Esophagus squamous epithelium (tissue), 5 donors: Measurements from ENCODE around the gene PLEKHG3. TPM values are rescaled to one million over a fixed set of nuclear protein-coding genes. Genes with fewer than 3 reads are reported as not detected.
"Not testable (repeated sequence)": the region's sequence is repeated elsewhere in the genome, so short reads cannot be mapped to it uniquely, and the experiment has no call there.

Experiments used
- DNase-seq: peaks from one replicate; lab custom pipeline; 2025; lab: John Stamatoyannopoulos, UW
- H3K27ac ChIP-seq, 4 donors: fragments of 200-600 bp; sonication (generic); one replicate each; pipeline ENCODE4 v1.5.1; 2016 to 2019; ENCODE audit warnings: mild to moderate bottlenecking in 1 of 4
- H3K27me3 ChIP-seq, 4 donors: fragments of 200-600 bp; sonication (generic); 1 replicate in 3 of 4; 2 replicates in 1 of 4; pipeline versions ENCODE4 v1.5.1 to v1.6.0; 2017 to 2021; ENCODE audit warnings: antibody characterized with exemption in 1 of 4
- H3K36me3 ChIP-seq, 3 donors: fragments of 200-600 bp; sonication (generic); one replicate each; pipeline ENCODE4 v1.5.1; 2016 to 2019
- H3K4me1 ChIP-seq, 3 donors: fragments of 200-600 bp; sonication (generic); one replicate each; pipeline ENCODE4 v1.5.1; 2017 to 2019
- H3K4me3 ChIP-seq, 4 donors: fragments of 200-600 bp; sonication (generic); 1 replicate in 3 of 4; 2 replicates in 1 of 4; pipeline ENCODE4 v1.5.1; 2016 to 2019; ENCODE audit warnings: mild to moderate bottlenecking in 2 of 4, moderate library complexity in 1 of 4
- H3K9me3 ChIP-seq, 3 donors: fragments of 200-600 bp; sonication (generic); one replicate each; pipeline ENCODE4 v1.5.1; 2016 to 2019
- POLR2A ChIP-seq, 4 donors: fragments of 450-650 bp; IDR thresholded peaks; one replicate each; pipeline ENCODE4 v1.6.1; 2017; ENCODE audit warnings: antibody characterized with exemption in 4 of 4, mild to moderate bottlenecking in 4 of 4, moderate library complexity in 3 of 4
- WGBS, 2 donors: methylation state at CpG; one replicate each; pipeline ENCODE4 v1.1.5; 2018; 5-methylcytosine and 5-hydroxymethylcytosine counted together
- intact Hi-C: fragments of 100-400 bp; cut with DNase I; formaldehyde crosslinking; loops from one replicate; pipeline ENCODE4 v1.15.0; 2022
- total RNA-seq, 4 donors: library from RNA; depleted of rRNA; stranded (reverse); fragments of >200 nt; gene quantifications; one replicate each; pipeline ENCODE4 v1.1.0, GENCODE V29; 2016
- TF ChIP-seq, protein P1 (sequence below), 6 experiments: fragments of 450-650 bp in 4 of 6; fragments of 200-600 bp in 2 of 6; sonication (generic) in 2 of 6; IDR thresholded peaks; one replicate each; pipeline ENCODE4 v1.5.1; 2016 to 2019; ENCODE audit warnings: antibody characterized with exemption in 6 of 6, mild to moderate bottlenecking in 4 of 6, moderate library complexity in 4 of 6
- donor health status: DM: yes; HTN: yes; CAD: no.

Gene PLEKHG3
- total RNA-seq, 4 donors from 2014 or later = 44.6 to 87.8 (median 60.8) TPM

DNA sequence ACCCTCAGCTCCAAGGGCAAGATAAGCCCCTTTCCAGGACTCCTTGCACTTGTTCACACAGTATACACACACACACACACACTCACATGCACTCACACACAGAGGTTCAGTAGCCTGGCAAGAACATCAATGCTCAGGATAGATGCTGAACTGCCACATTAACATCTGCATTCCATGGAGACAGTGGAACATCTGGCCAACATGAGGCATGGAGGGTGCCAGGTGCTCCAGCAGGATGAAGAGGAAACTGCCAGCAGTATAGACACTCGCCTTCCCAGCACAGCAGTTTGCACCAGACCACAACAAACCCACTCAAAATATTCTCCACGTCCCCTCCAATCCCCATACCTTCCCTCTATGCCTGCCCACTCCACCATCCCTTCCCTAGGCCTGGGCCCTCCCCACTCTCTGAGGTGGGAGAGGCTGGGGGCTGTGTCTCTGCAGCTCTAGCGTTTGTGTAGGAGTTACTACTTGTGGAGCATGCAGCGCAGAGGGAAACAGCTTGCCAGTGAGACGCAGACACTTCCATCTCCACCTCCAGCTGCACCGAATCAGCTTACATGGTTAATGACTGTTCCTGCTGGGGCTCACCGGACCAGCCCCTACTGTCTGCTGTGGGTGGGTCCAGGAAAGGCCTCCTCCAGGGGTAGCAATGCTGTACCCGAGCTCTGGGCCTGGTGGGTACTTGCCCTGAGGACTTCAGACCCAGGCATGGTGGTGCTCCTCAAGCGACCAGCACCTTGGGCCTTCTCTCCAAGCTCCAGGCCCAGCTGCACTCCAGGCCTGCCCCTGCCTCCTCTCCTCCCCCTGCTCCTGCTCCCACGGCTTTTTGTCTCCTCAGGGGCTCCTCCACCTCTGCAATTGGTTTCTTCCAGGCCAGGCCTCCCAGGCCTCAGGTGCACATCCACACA, 18.6 kb upstream of the PLEKHG3 start:
- TF ChIP-seq POLR2A (IDR thresholded peaks at IDR 0.05) = no peak
- TF ChIP-seq, protein P1, sequence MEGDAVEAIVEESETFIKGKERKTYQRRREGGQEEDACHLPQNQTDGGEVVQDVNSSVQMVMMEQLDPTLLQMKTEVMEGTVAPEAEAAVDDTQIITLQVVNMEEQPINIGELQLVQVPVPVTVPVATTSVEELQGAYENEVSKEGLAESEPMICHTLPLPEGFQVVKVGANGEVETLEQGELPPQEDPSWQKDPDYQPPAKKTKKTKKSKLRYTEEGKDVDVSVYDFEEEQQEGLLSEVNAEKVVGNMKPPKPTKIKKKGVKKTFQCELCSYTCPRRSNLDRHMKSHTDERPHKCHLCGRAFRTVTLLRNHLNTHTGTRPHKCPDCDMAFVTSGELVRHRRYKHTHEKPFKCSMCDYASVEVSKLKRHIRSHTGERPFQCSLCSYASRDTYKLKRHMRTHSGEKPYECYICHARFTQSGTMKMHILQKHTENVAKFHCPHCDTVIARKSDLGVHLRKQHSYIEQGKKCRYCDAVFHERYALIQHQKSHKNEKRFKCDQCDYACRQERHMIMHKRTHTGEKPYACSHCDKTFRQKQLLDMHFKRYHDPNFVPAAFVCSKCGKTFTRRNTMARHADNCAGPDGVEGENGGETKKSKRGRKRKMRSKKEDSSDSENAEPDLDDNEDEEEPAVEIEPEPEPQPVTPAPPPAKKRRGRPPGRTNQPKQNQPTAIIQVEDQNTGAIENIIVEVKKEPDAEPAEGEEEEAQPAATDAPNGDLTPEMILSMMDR (IDR thresholded peaks at IDR 0.05) = no peak
- no peak for DNase-seq
- H3K4me3 ChIP-seq = no peak overlapping the region
- H3K27me3 ChIP-seq = no peaks in the 10 kb centered on the region
- intact Hi-C loops = no loop called here
- peaks cover 27 to 54% (median 30%) of the 10 kb centered on the region in 3 donors for H3K4me1 ChIP-seq
- WGBS, 2 donors = 72 to 82% methylated on average over 3 to 8 of the region's 10 CpGs
- no peak overlapping the region for H3K27ac ChIP-seq
- no peaks in the 10 kb centered on the region for H3K9me3 ChIP-seq
- no peaks in the 10 kb centered on the region for H3K36me3 ChIP-seq

DNA sequence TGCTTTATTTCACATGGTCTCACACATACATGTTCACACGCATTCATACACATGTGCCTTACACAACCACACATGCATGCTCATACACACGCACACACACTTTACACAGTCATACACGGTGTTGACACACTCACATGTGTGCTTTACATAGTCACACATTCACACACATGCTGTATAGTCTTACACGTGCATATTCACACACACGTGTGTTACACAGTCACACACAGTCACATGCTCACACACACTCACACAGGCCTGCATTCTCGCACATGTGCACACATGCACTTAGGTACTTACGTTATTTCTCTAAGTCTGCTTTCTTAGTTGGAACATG, 18.0 kb upstream of the PLEKHG3 start:
- Histone ChIP-seq H3K27ac (no peak overlapping the region), H3K36me3 (no peaks in the 10 kb centered on the region), H3K4me1 (peaks cover 22 to 47% (median 24%) of the 10 kb centered on the region in 3 donors), H3K4me3 (no peak overlapping the region), H3K9me3 (no peaks in the 10 kb centered on the region), H3K27me3 (no peaks in the 10 kb centered on the region)
- TF ChIP-seq POLR2A (IDR thresholded peaks at IDR 0.05) = no peak
- DNase-seq = no peak
- intact Hi-C loops = no loop called here
- 72 to 87% methylated on average over 7 of the region's 7 CpGs for whole genome bisulfite sequencing, 2 donors

DNA sequence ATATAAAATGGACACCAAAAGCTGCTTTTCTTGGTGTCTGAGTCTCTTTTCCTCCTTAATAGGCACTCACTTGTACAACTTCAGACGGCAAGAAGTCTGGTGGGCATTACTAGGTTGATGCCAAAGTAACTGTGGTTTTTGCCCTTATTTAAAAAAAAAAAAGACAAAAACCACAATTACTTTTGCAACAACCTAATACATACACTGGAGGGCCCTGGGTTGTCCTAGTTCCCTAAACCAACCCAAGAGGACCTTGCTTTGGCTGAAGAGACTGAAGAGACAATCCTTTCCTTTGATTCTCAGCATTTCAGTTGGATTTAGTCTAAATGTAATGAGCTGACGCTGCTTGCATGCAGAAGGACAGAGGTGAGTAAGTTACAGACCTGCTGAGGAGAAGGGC, 16.2 kb upstream of the PLEKHG3 start:
- no peak for DNase-seq
- TF ChIP-seq POLR2A (IDR thresholded peaks at IDR 0.05) = no peak
- TF ChIP-seq, protein P1 (IDR thresholded peaks at IDR 0.05) = no peak
- Histone ChIP-seq H3K36me3 (no peaks in the 10 kb centered on the region), H3K4me3 (no peak overlapping the region), H3K27me3 (no peaks in the 10 kb centered on the region), H3K4me1 (peaks cover 4 to 43% (median 17%) of the 10 kb centered on the region in 3 donors), H3K9me3 (no peaks in the 10 kb centered on the region), H3K27ac (no peak overlapping the region)
- intact Hi-C loops = no loop called here
- WGBS, 2 donors = 48 to 53% methylated on average over 2 of the region's 2 CpGs

DNA sequence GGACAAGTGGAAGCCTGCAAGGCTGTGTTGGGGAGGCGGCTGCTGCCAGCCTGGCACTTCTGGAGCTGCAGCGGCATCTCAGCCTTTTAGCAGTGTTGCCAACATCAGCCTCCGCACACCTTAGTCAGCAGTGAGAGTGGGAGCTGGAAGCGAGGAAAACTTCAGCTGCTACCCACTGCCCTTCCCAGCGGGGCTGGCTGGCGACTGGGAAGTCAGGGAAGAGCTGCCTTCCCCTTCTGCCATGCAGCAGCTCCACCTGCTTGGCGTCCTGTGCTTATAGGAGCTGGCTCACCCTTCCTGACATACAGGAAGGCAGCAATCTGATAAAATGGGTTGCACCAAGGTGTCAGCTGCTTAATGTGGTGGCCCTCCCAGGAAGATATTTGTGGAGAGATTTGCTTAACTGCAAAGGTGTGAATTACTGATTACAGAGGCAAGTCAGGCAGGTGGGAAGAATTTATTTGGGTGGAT, 15.4 kb upstream of the PLEKHG3 start:
- no peak for DNase-seq
- H3K36me3 ChIP-seq = no peaks in the 10 kb centered on the region
- no peaks in the 10 kb centered on the region for H3K9me3 ChIP-seq
- H3K27me3 ChIP-seq = no peaks in the 10 kb centered on the region
- TF ChIP-seq, protein P1 (IDR thresholded peaks at IDR 0.05) = no peak
- no peak for TF ChIP-seq POLR2A (IDR thresholded peaks at IDR 0.05)
- intact Hi-C loops = no loop called here
- peak overlapping the region in 1 of 4 donors; percentile 17 for H3K27ac ChIP-seq
- 20 to 27% methylated on average over 1 to 5 of the region's 7 CpGs for WGBS, 2 donors
- peaks cover 0 to 36% (median 15%) of the 10 kb centered on the region in 3 donors for H3K4me1 ChIP-seq
- H3K4me3 ChIP-seq = no peak overlapping the region

DNA sequence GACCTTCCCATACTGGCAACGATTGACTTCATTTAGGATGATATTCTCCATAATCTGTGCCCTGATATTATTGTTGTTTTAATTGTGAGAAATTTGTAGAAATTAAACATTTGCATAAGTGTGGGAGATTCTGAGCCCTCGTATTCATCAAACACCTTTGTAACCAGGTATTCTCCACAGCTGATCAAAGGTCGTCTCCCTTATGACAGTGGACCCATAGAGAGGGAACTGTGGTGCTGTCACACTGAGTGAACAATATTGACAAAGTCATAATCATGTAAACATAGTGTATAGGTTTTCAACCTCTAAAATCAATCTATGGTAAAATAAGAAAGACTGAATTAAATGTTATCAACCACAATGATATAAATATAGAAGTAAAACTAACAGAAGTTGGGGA, 14.9 kb upstream of the PLEKHG3 start:
- Histone ChIP-seq H3K9me3 (no peaks in the 10 kb centered on the region), H3K4me1 (peaks cover 0 to 32% (median 15%) of the 10 kb centered on the region in 3 donors), H3K36me3 (no peaks in the 10 kb centered on the region), H3K27ac (no peak overlapping the region), H3K4me3 (no peak overlapping the region), H3K27me3 (no peaks in the 10 kb centered on the region)
- intact Hi-C loops = no loop called here
- WGBS, 2 donors = 57 to 60% methylated on average over 3 of the region's 3 CpGs
- DNase-seq = no peak
- TF ChIP-seq POLR2A (IDR thresholded peaks at IDR 0.05) = no peak
- TF ChIP-seq, protein P1 (IDR thresholded peaks at IDR 0.05) = no peak

DNA sequence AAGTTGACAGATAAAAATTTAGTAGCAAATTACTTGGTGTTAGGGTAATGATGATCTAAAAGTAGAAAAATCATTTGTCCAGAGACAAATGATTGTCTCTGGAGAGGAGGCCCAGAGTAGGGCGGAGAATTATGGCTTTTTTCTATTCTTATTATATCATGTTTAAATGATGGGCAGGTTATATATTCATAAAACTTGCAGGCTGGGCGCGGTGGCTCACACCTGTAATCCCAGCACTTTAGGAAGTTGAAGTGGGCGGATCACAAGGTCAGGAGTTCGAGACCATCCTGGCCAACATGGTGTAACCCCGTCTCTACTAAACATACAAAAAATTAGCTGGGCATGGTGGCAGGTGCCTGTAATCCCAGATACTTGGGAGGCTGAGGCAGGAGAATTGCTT, 13.6 kb upstream of the PLEKHG3 start:
- H3K27ac ChIP-seq, intact Hi-C loops, H3K27me3 ChIP-seq, H3K9me3 ChIP-seq, H3K36me3 ChIP-seq, H3K4me3 ChIP-seq, DNase-seq: not testable (repeated sequence)
- peaks cover 0 to 29% (median 15%) of the 10 kb centered on the region in 3 donors for H3K4me1 ChIP-seq
- 82 to 96% methylated on average over 5 to 6 of the region's 6 CpGs for WGBS, 2 donors
